ENCODE measurements around the gene TET2. TPM values are rescaled to one million over a fixed set of nuclear protein-coding genes. Genes with fewer than 3 reads are reported as not detected.

TET2 gene
- total RNA-seq, 1 experiment from 2014 or later, result 20.5 TPM

GRCh38 chr4:105243446-105243845 lies 96.8 kb downstream of the TET2 start:
- Mint-ChIP-seq H3K9me3 (ENCODE audit: unreplicated experiment) (no peaks in the 10 kb centered on the region), H3K4me1 (ENCODE audit: insufficient read depth, unreplicated experiment) (no peaks in the 10 kb centered on the region), H3K27ac (ENCODE audit: low read depth, unreplicated experiment) (no peak overlapping the region), H3K4me3 (ENCODE audit: unreplicated experiment) (no peak overlapping the region), H3K36me3 (ENCODE audit: insufficient read depth, unreplicated experiment) (peaks cover 25% of the 10 kb centered on the region), H3K27me3 (ENCODE audit: insufficient read depth, unreplicated experiment) (no peaks in the 10 kb centered on the region)
- intact Hi-C loops (cut with micrococcal nuclease), result loop anchor here (10.0 kb wide), 1 partner anchor 99 kb away; the partner anchor contains the start of gene TET2
- TF ChIP-seq, protein P1, sequence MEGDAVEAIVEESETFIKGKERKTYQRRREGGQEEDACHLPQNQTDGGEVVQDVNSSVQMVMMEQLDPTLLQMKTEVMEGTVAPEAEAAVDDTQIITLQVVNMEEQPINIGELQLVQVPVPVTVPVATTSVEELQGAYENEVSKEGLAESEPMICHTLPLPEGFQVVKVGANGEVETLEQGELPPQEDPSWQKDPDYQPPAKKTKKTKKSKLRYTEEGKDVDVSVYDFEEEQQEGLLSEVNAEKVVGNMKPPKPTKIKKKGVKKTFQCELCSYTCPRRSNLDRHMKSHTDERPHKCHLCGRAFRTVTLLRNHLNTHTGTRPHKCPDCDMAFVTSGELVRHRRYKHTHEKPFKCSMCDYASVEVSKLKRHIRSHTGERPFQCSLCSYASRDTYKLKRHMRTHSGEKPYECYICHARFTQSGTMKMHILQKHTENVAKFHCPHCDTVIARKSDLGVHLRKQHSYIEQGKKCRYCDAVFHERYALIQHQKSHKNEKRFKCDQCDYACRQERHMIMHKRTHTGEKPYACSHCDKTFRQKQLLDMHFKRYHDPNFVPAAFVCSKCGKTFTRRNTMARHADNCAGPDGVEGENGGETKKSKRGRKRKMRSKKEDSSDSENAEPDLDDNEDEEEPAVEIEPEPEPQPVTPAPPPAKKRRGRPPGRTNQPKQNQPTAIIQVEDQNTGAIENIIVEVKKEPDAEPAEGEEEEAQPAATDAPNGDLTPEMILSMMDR (IDR thresholded peaks at IDR 0.05; ENCODE audit: unreplicated experiment), result no peak
- CTCF ChIA-PET, result interaction anchor here (1.5 kb wide), 1 partner anchor 230 kb away, joined by 4 read pairs; the partner anchor contains the start of gene PPA2
- no TSS peak for BruUV-seq (replicated peaks)
- no peak for DNase-seq (ENCODE audit: unreplicated experiment)
- POLR2A ChIA-PET, result no interaction called here

DNA sequence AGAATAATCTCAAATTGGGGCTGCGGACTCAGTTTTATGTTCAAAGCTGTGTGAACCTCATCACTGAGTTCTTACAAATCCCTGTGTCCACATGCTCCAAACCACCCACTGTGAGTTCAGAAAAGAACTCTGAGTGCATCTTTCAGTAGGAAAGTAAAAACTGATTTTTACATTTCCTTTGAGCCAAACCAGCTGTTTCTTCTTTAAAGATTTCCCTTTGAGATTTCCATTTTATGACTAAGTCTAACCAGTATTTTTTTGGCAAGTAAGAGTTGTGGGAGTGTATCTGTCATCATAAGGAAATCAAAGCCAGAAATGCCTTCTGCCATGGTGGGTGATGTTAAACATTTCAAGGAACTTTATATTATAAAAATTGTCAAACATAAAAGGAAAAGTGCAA lies 100.0 kb downstream of the TET2 start:
- Mint-ChIP-seq H3K4me3 (ENCODE audit: unreplicated experiment) (no peak overlapping the region), H3K27me3 (ENCODE audit: insufficient read depth, unreplicated experiment) (no peaks in the 10 kb centered on the region), H3K4me1 (ENCODE audit: insufficient read depth, unreplicated experiment) (no peaks in the 10 kb centered on the region), H3K27ac (ENCODE audit: low read depth, unreplicated experiment) (no peak overlapping the region), H3K36me3 (ENCODE audit: insufficient read depth, unreplicated experiment) (peaks cover 26% of the 10 kb centered on the region), H3K9me3 (ENCODE audit: unreplicated experiment) (no peaks in the 10 kb centered on the region)
- POLR2A ChIA-PET, result interaction anchor here (1.0 kb wide), 1 partner anchor 12 kb away, joined by 3 read pairs; no protein-coding TSS in a partner anchor
- TF ChIP-seq, protein P1 (IDR thresholded peaks at IDR 0.05; ENCODE audit: unreplicated experiment), result no peak
- BruUV-seq (replicated peaks), result no TSS peak
- no peak for DNase-seq (ENCODE audit: unreplicated experiment)
- CTCF ChIA-PET, result interaction anchor here (0.6 kb wide), 1 partner anchor 436 kb away, joined by 4 read pairs; no protein-coding TSS in a partner anchor
- intact Hi-C loops (cut with micrococcal nuclease), result loop anchor here (10.0 kb wide), 1 partner anchor 102 kb away; the partner anchor contains the start of gene TET2

GRCh38 chr4:105248613-105249012 lies 101.9 kb downstream of the TET2 start:
- intact Hi-C loops (cut with micrococcal nuclease), result loop anchor here (10.0 kb wide), 1 partner anchor 104 kb away; the partner anchor contains the start of gene TET2
- no peaks in the 10 kb centered on the region for H3K4me1 Mint-ChIP-seq (ENCODE audit: insufficient read depth, unreplicated experiment)
- CTCF ChIA-PET, result no interaction called here
- TF ChIP-seq, protein P1 (IDR thresholded peaks at IDR 0.05; ENCODE audit: unreplicated experiment), result no peak
- no peak overlapping the region for H3K27ac Mint-ChIP-seq (ENCODE audit: low read depth, unreplicated experiment)
- no peaks in the 10 kb centered on the region for H3K9me3 Mint-ChIP-seq (ENCODE audit: unreplicated experiment)
- POLR2A ChIA-PET, result no interaction called here
- no peak for DNase-seq (ENCODE audit: unreplicated experiment)
- H3K36me3 Mint-ChIP-seq (ENCODE audit: insufficient read depth, unreplicated experiment), result peaks cover 20% of the 10 kb centered on the region
- H3K4me3 Mint-ChIP-seq (ENCODE audit: unreplicated experiment), result no peak overlapping the region
- H3K27me3 Mint-ChIP-seq (ENCODE audit: insufficient read depth, unreplicated experiment), result no peaks in the 10 kb centered on the region
- no TSS peak for BruUV-seq (replicated peaks)

GRCh38 chr4:105257817-105258495 lies 111.3 kb downstream of the TET2 start:
- BruUV-seq (replicated peaks), result no TSS peak
- H3K9me3 Mint-ChIP-seq (ENCODE audit: unreplicated experiment), result no peaks in the 10 kb centered on the region
- TF ChIP-seq, protein P1 (IDR thresholded peaks at IDR 0.05; ENCODE audit: unreplicated experiment), result no peak
- H3K36me3 Mint-ChIP-seq (ENCODE audit: insufficient read depth, unreplicated experiment), result peaks cover 30% of the 10 kb centered on the region
- peak; percentile 2 for DNase-seq (ENCODE audit: unreplicated experiment)
- H3K27me3 Mint-ChIP-seq (ENCODE audit: insufficient read depth, unreplicated experiment), result no peaks in the 10 kb centered on the region
- ChIA-PET POLR2A (no interaction called here), CTCF (interaction anchor here (0.6 to 0.8 kb wide), 5 partner anchors 8 to 1243 kb away, joined by 3 read pairs; partner anchors contain the start of gene TET2)
- no peak overlapping the region for H3K4me3 Mint-ChIP-seq (ENCODE audit: unreplicated experiment)
- intact Hi-C loops (cut with micrococcal nuclease), result no loop called here
- H3K27ac Mint-ChIP-seq (ENCODE audit: low read depth, unreplicated experiment), result no peak overlapping the region
- no peaks in the 10 kb centered on the region for H3K4me1 Mint-ChIP-seq (ENCODE audit: insufficient read depth, unreplicated experiment)
